Amygdala (tissue), 56 donors: ENCODE results near the gene LRP1.

Experiments used
- DNase-seq, 56 donors: peaks; one replicate each; lab custom pipeline; 2025; lab: John Stamatoyannopoulos, UW

LRP1 gene

GRCh38 chr12:57185403-57185802 lies 57.1 kb downstream of the LRP1 start:
- no peak for DNase-seq

- DNase-seq: no peak
Measured at GRCh38 chr12:57185906-57186508, 57.7 kb downstream of the LRP1 start.

DNA sequence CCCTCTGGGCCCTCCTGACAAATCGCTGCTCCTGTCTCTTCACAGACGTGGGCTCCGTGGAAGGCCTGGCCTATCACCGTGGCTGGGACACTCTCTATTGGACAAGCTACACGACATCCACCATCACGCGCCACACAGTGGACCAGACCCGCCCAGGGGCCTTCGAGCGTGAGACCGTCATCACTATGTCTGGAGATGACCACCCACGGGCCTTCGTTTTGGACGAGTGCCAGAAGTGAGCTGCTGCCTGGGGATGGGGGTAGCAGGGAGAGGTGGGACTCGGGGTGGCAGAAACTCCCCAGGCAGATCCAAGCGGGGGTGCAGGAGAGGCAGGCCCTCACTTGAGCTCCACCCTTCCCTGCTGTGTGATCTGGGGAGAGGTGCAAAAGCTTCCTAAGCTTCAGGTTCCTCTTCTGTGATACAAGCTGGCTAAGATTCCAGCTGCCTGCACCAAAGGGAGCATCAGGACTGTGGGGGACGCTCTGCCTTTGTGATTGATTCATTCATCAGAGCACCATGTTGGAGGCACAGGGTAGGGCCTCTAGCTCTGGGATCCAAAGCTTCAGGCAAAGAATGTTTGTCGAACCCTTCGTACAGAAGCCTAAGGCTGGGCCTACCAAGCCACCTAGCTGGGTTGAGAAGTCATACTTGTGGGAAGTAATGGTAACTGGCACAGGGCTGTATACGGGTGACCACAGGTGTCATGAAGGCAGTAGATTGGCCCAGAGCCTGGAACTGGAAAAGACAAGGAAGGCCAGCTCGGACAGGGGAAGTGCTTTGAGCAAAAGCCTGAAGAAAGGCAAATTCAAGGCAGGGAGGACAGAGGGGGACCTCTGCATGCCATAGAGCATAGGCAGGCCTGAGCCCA lies 59.2 kb downstream of the LRP1 start:
- peak in 21 of 56 donors; percentile 18 to 75 (median 29) for DNase-seq

GRCh38 chr12:57188090-57188425 lies 59.8 kb downstream of the LRP1 start:
- DNase-seq: no peak

GRCh38 chr12:57190037-57190436 lies 61.8 kb downstream of the LRP1 start:
- DNase-seq: peak in 17 of 56 donors; percentile 16 to 50 (median 27)

DNA sequence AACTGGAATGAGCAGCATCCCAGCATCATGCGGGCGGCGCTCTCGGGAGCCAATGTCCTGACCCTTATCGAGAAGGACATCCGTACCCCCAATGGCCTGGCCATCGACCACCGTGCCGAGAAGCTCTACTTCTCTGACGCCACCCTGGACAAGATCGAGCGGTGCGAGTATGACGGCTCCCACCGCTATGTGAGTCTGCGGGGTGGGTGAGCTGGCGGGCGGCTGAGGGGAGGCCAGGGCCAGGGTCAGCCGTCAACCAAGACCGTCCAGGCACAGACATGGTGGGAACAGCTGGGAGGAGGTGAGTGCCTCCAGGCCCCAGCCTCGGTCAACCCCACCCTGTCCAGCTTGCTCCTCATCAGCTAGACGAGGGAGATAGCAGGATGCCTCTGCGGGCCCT lies 62.5 kb downstream of the LRP1 start:
- DNase-seq: no peak

- DNase-seq: no peak
Measured at GRCh38 chr12:57191410-57191809, 63.1 kb downstream of the LRP1 start.

- no peak for DNase-seq
Measured at GRCh38 chr12:57192920-57193319, 64.6 kb downstream of the LRP1 start.

DNA sequence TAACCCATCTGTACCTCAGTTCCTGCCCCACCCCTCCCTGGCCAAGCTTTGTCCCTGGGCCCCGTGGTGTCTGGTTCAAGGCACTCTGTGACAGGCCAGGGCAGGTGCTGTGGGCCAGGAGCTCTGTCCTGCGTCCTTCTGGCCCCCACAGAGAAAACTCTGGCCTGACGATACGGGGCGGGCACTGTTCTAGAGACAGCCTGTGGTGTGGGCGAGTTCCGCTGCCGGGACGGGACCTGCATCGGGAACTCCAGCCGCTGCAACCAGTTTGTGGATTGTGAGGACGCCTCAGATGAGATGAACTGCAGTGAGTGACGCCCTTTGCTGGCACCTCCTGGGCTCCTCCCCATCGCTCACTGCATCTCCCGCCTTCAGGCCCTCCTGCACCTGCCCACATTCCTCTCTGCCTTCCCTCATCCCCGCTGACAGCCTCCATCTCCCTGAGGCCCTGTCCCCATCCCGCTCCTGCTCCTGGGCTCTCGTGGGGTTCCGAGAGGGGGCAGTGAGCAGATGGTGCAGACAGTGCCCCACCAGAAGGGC lies 65.5 kb downstream of the LRP1 start:
- DNase-seq: peak in 1 of 56 donors; percentile 13

DNA sequence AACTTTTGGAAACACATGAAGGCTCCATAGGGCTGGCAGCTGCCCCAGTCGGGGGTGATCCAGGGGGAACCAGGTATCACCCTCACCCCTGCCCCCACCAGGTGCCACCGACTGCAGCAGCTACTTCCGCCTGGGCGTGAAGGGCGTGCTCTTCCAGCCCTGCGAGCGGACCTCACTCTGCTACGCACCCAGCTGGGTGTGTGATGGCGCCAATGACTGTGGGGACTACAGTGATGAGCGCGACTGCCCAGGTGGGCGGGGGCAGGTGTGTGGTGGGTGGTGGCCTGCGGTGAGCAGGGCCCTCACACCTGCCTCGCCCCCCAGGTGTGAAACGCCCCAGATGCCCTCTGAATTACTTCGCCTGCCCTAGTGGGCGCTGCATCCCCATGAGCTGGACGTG lies 66.0 kb downstream of the LRP1 start:
- DNase-seq: no peak

DNA sequence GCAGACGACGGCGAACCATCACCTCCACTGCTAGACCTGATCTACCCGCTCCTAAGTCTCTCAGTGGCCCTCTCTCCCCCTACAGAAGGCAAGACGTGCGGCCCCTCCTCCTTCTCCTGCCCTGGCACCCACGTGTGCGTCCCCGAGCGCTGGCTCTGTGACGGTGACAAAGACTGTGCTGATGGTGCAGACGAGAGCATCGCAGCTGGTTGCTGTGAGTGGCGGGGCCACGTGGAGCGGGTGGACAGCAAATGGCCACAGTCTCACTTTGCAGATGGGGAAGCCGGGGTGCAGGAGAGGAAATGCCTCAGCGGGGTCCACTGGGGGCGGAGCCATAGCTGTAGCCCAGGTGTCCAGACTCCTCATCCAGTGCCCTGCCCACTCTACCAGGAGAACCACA lies 66.9 kb downstream of the LRP1 start:
- peak in 10 of 56 donors; percentile 13 to 40 (median 30) for DNase-seq

GRCh38 chr12:57195611-57196371 lies 67.5 kb downstream of the LRP1 start:
- no peak for DNase-seq

DNA sequence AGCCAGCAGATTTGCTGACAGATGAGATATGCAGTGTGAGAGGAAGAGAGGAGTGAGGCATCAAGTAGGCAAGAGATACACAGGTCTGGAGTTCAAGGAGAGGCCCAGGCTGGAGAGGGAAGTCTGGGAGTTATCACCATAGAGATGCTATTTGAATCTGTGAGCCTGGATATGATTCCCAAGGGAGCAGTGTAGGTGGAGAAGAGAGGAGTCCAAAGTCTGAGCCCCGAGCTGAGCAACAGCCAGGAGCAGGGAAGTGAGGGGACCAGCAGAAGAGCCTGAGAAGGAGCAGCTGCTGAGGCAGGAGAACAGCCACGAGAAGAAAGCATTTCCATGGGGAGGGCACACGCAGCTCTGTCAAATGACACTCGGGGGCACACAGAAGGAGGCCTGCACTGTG lies 68.2 kb downstream of the LRP1 start:
- no peak for DNase-seq

DNA sequence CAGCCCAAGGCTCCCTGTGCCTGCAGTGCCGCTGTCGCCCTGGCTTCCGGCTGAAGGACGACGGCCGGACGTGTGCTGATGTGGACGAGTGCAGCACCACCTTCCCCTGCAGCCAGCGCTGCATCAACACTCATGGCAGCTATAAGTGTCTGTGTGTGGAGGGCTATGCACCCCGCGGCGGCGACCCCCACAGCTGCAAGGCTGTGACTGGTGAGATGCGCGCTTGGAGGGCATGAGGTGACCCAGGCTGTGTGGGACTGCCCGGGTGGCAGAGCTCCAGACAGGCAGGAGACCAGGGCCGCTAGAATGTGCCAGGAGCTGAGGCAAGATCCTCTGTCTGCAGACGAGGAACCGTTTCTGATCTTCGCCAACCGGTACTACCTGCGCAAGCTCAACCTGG lies 68.7 kb downstream of the LRP1 start:
- DNase-seq: no peak

DNA sequence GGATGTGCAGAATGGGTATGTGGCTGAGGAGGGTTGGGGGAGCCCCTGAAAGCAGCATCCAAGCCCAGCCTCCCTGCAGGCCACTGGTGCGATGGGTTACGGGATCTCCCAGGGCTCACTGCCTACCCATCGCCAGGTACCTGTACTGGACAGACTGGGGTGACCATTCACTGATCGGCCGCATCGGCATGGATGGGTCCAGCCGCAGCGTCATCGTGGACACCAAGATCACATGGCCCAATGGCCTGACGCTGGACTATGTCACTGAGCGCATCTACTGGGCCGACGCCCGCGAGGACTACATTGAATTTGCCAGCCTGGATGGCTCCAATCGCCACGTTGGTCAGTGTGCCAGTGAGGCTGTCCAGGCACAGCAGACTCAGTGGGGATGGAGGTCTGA lies 70.0 kb downstream of the LRP1 start:
- no peak for DNase-seq

DNA sequence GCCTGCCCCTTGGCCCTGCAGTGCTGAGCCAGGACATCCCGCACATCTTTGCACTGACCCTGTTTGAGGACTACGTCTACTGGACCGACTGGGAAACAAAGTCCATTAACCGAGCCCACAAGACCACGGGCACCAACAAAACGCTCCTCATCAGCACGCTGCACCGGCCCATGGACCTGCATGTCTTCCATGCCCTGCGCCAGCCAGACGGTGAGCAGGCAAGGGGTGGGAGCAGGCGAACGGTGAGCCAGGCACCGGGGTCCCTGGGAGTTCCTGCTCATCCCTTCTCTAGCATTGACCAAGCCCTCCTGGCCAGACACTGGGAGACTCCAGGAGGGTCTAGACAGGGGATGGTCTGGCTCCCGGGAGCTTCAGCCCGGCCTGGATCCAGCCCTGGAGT lies 70.9 kb downstream of the LRP1 start:
- no peak for DNase-seq

DNA sequence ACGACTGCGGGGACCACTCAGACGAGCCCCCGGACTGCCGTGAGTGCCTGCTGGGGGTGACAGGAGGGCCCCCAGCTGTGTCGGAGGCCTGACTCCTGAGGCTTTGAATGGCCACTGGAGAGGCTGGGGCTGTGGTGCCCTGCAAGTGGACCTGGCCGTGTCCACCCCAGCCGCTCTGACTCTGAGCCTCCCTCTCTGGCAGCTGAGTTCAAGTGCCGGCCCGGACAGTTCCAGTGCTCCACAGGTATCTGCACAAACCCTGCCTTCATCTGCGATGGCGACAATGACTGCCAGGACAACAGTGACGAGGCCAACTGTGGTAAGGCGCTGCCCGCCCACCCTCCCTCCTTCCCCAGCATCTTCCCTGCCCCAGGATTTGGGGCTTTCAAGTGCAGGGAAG lies 72.2 kb downstream of the LRP1 start:
- no peak for DNase-seq

DNA sequence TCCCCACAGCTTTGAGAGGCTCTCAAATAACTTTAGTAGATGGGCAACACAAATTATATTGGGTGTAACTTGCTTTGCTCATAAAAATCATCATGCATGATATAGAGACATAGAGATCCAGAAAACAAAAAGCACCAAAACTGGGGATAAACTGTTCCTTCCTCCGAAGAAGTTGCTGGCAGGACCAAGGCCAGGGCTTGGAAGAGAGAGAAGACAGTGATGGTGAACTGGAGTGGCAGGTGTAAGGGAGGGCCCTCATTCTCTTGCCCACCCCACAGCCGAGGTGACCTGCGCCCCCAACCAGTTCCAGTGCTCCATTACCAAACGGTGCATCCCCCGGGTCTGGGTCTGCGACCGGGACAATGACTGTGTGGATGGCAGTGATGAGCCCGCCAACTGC lies 72.9 kb downstream of the LRP1 start:
- DNase-seq: no peak

GRCh38 chr12:57201631-57202030 lies 73.3 kb downstream of the LRP1 start:
- no peak for DNase-seq

DNA sequence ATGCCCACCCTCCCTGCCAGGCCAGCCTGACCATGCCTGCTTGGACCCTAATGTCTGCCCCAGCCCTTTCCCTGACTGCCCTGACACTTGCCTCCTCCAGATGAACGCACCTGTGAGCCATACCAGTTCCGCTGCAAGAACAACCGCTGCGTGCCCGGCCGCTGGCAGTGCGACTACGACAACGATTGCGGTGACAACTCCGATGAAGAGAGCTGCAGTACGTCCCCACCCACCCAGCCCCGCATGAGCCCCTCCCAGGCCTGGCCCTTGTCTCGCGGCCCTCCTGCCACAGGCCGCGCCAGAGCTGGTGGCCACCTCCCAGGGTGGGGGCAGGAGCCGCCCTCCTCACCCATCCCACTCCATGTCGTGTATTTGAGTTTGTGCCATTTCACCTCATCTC lies 74.0 kb downstream of the LRP1 start:
- no peak for DNase-seq

DNA sequence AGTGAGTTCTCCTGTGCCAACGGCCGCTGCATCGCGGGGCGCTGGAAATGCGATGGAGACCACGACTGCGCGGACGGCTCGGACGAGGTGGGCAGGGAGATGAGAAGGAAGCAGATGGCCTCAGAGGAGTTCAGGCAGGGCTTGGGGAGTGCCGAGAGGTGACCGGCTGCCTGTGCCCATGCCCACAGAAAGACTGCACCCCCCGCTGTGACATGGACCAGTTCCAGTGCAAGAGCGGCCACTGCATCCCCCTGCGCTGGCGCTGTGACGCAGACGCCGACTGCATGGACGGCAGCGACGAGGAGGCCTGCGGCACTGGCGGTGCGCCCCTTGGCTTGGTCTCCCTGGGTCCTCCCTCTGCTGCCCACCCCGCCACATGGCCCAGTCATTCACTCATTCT lies 74.9 kb downstream of the LRP1 start:
- no peak for DNase-seq
